Trophoblast cell (in vitro differentiated cells and primary cell): Measurements from ENCODE around the gene PTPRN2.
"Not testable (repeated sequence)": the region's sequence is repeated elsewhere in the genome, so short reads cannot be mapped to it uniquely, and the experiment has no call there.

Experiments used
- DNase-seq, 2 donors: peaks; one replicate each; pipeline ENCODE4 v3.0.0-alpha.2; 2016
- H2AFZ ChIP-seq: 2 replicates; pipeline ENCODE4 v1.6.1; 2013; ENCODE audit warnings: low read length, moderate library complexity, mild to moderate bottlenecking; ENCODE audit not compliant: insufficient read depth, poor library complexity
- H2AK5ac ChIP-seq: 2 replicates; pipeline ENCODE4 v1.6.1; 2013; ENCODE audit warnings: mild to moderate bottlenecking, low read length
- H2BK120ac ChIP-seq: 2 replicates; pipeline ENCODE4 v1.6.1; 2013; ENCODE audit warnings: low read length, mild to moderate bottlenecking, moderate library complexity; ENCODE audit not compliant: insufficient read depth, poor library complexity
- H2BK12ac ChIP-seq: 2 replicates; pipeline ENCODE4 v1.6.1; 2013; ENCODE audit warnings: mild to moderate bottlenecking, low read length, moderate library complexity
- H2BK5ac ChIP-seq: 2 replicates; pipeline ENCODE4 v1.6.1; 2013; ENCODE audit warnings: low read length, low read depth, moderate library complexity, mild to moderate bottlenecking; ENCODE audit not compliant: poor library complexity
- H3K14ac ChIP-seq: 2 replicates; pipeline ENCODE4 v1.6.1; 2013; ENCODE audit warnings: mild to moderate bottlenecking, low read length
- H3K18ac ChIP-seq: 2 replicates; pipeline ENCODE4 v1.6.1; 2013; ENCODE audit warnings: mild to moderate bottlenecking, low read length
- H3K23ac ChIP-seq: 2 replicates; pipeline ENCODE4 v1.6.1; 2013; ENCODE audit warnings: low read length
- H3K27ac ChIP-seq: 2 replicates; pipeline ENCODE4 v1.5.1; 2013; ENCODE audit warnings: low read depth, mild to moderate bottlenecking, inconsistent platforms, low read length, moderate library complexity
- H3K27me3 ChIP-seq: 2 replicates; pipeline ENCODE4 v1.6.1; 2013; ENCODE audit warnings: inconsistent platforms, mild to moderate bottlenecking, low read length, moderate library complexity; ENCODE audit not compliant: insufficient read depth
- H3K36me3 ChIP-seq, 2 experiments: 1 replicate in 1 of 2; 2 replicates in 1 of 2; pipeline ENCODE4 v1.6.1; 2013; ENCODE audit warnings: low read length in 2 of 2, mild to moderate bottlenecking in 2 of 2, moderate library complexity in 1 of 2; ENCODE audit not compliant: insufficient read depth in 2 of 2, control insufficient read depth in 1 of 2
- H3K4ac ChIP-seq: 2 replicates; pipeline ENCODE4 v1.6.1; 2013; ENCODE audit warnings: low read depth, mild to moderate bottlenecking, low read length, moderate library complexity
- H3K4me1 ChIP-seq, 2 experiments: 1 replicate in 1 of 2; 2 replicates in 1 of 2; pipeline ENCODE4 v1.6.1; 2013; ENCODE audit warnings: low read length in 2 of 2, mild to moderate bottlenecking in 2 of 2, moderate library complexity in 1 of 2; ENCODE audit not compliant: insufficient read depth in 2 of 2, control insufficient read depth in 1 of 2
- H3K4me2 ChIP-seq: 2 replicates; pipeline ENCODE4 v1.6.1; 2013; ENCODE audit warnings: inconsistent platforms, mild to moderate bottlenecking, low read length, moderate library complexity
- H3K4me3 ChIP-seq: 2 replicates; pipeline ENCODE4 v1.5.1; 2013; ENCODE audit warnings: mild to moderate bottlenecking, low read depth, low read length, inconsistent platforms
- H3K79me1 ChIP-seq: one replicate; pipeline ENCODE4 v1.6.1; 2013; ENCODE audit warnings: low read length
- H3K79me2 ChIP-seq: 2 replicates; pipeline ENCODE4 v1.6.1; 2013; ENCODE audit warnings: low read length, mild to moderate bottlenecking; ENCODE audit not compliant: control insufficient read depth, insufficient read depth, poor library complexity
- H3K9ac ChIP-seq: 2 replicates; pipeline ENCODE4 v1.6.1; 2013; ENCODE audit warnings: mild to moderate bottlenecking, low read length
- H3K9me3 ChIP-seq: 2 replicates; pipeline ENCODE4 v1.6.1; 2013; ENCODE audit warnings: low read depth, mild to moderate bottlenecking, control low read depth, inconsistent platforms, low read length; ENCODE audit not compliant: insufficient read depth
- H4K12ac ChIP-seq: 2 replicates; pipeline ENCODE4 v1.6.1; 2013; ENCODE audit warnings: low read depth, mild to moderate bottlenecking, low read length, moderate library complexity
- H4K8ac ChIP-seq: 2 replicates; pipeline ENCODE4 v1.6.1; 2013; ENCODE audit warnings: low read depth, mild to moderate bottlenecking, low read length, moderate library complexity
- H4K91ac ChIP-seq: one replicate; pipeline ENCODE4 v1.6.1; 2013; ENCODE audit warnings: low read depth, mild to moderate bottlenecking, low read length, moderate library complexity
- WGBS: extraction: QIAGEN DNeasy Blood & Tissue Kit; methylation state at CpG from one replicate; pipeline ENCODE4 v1.1.7; 2013; ENCODE audit warnings: missing lambda C conversion rate; ENCODE audit not compliant: insufficient read length, insufficient coverage; ENCODE audit errors: extremely low coverage; 5-methylcytosine and 5-hydroxymethylcytosine counted together

The PTPRN2 gene

GRCh38 chr7:158343526-158343925 is 244.1 kb downstream of the PTPRN2 start:
- Histone ChIP-seq H3K18ac (no peak overlapping the region), H3K9ac (no peak overlapping the region), H2AFZ (no peak overlapping the region), H3K27me3 (no peaks in the 10 kb centered on the region), H3K14ac (no peak overlapping the region), H3K9me3 (peaks cover 22% of the 10 kb centered on the region), H4K91ac (no peak overlapping the region), H3K23ac (no peak overlapping the region), H2BK5ac (no peak overlapping the region), H4K12ac (no peak overlapping the region), H3K4me2 (no peak overlapping the region), H3K36me3 (no peaks in the 10 kb centered on the region), H3K4ac (no peak overlapping the region), H4K8ac (no peak overlapping the region), H2BK120ac (no peak overlapping the region), H3K27ac (no peak overlapping the region), H3K79me1 (no peaks in the 10 kb centered on the region), H3K79me2 (no peaks in the 10 kb centered on the region), H3K4me1 (no peaks in the 10 kb centered on the region), H2BK12ac (no peak overlapping the region), H3K4me3 (no peak overlapping the region), H2AK5ac (no peak overlapping the region)
- no peak for DNase-seq
- no CpG with 5 or more reads among the region's 20 CpGs for WGBS

- H3K14ac ChIP-seq, H3K79me2 ChIP-seq, H3K23ac ChIP-seq: not testable (repeated sequence)
These were observed 246.5 kb downstream of the PTPRN2 start for GRCh38 chr7:158341097-158341496.

GRCh38 chr7:158336952-158337351 is 250.7 kb downstream of the PTPRN2 start:
- H4K8ac ChIP-seq, H4K12ac ChIP-seq, H3K9ac ChIP-seq, H3K27me3 ChIP-seq, H3K79me1 ChIP-seq, H3K27ac ChIP-seq, H3K4me2 ChIP-seq, H3K4me1 ChIP-seq, H4K91ac ChIP-seq, H3K23ac ChIP-seq, H3K36me3 ChIP-seq, H2BK120ac ChIP-seq, H2AK5ac ChIP-seq, H3K79me2 ChIP-seq, H2AFZ ChIP-seq, DNase-seq, H3K4me3 ChIP-seq, H3K14ac ChIP-seq, H3K18ac ChIP-seq, H3K4ac ChIP-seq, H2BK12ac ChIP-seq, H2BK5ac ChIP-seq: not testable (repeated sequence)
- H3K9me3 ChIP-seq: peaks cover 26% of the 10 kb centered on the region
- no CpG with 5 or more reads among the region's 9 CpGs for WGBS

More at GRCh38 chr7:158341097-158341496, 246.5 kb downstream of the PTPRN2 start:
- H3K27me3 ChIP-seq, H3K4me2 ChIP-seq, H4K91ac ChIP-seq, H2AK5ac ChIP-seq, H2BK5ac ChIP-seq, H3K18ac ChIP-seq, H4K12ac ChIP-seq, H3K9ac ChIP-seq, H2AFZ ChIP-seq, H3K4me1 ChIP-seq, H4K8ac ChIP-seq, H3K27ac ChIP-seq, H2BK120ac ChIP-seq, H3K4me3 ChIP-seq, H2BK12ac ChIP-seq, H3K4ac ChIP-seq, H3K36me3 ChIP-seq, DNase-seq, H3K79me1 ChIP-seq: not testable (repeated sequence)
- no CpG with 5 or more reads among the region's 15 CpGs for WGBS
- H3K9me3 ChIP-seq: peaks cover 28% of the 10 kb centered on the region

- not testable (repeated sequence) for H3K9ac ChIP-seq, H3K23ac ChIP-seq, H3K18ac ChIP-seq, H4K91ac ChIP-seq, H2BK120ac ChIP-seq, H2BK12ac ChIP-seq, H3K36me3 ChIP-seq, H3K27ac ChIP-seq, H3K4ac ChIP-seq, H2BK5ac ChIP-seq, H3K4me3 ChIP-seq, H2AK5ac ChIP-seq, H4K12ac ChIP-seq, H4K8ac ChIP-seq, H3K79me1 ChIP-seq, H3K4me1 ChIP-seq, H2AFZ ChIP-seq, H3K14ac ChIP-seq, H3K4me2 ChIP-seq, H3K27me3 ChIP-seq, H3K79me2 ChIP-seq, DNase-seq
- no CpG with 5 or more reads among the region's 5 CpGs for WGBS
- H3K9me3 ChIP-seq: peaks cover 34% of the 10 kb centered on the region
These were observed 255.1 kb downstream of the PTPRN2 start for GRCh38 chr7:158332516-158332915.
